HepG2 (cell line): ENCODE results near the gene CYB5B. TPM values are rescaled to one million over a fixed set of nuclear protein-coding genes. Genes with fewer than 3 reads are reported as not detected.
A peak's percentile ranks its signal among the peaks of the same experiment; 100 is the strongest.

Experiments used
- ATAC-seq: fragments of 200-7000 bp; cut with Tn5 transposase; 3 replicates; pipeline ENCODE4 v1.9.1; 2020; ENCODE audit warnings: mild to moderate bottlenecking, moderate library complexity
- BruUV-seq: library from RNA; stranded (reverse); fragments of 400-500 nt; replicated peaks from 2 replicates; lab custom pipeline; 2021; lab: Mats Ljungman, UMichigan
- CTCF ChIA-PET: fragments of 300-600 bp; formaldehyde crosslinking; extraction: SDS; loops from one replicate; lab custom pipeline; 2021; ENCODE audit warnings: low total read pairs, inconsistent platforms, low intra/inter-chr PET ratio; lab: Yijun Ruan, JAX
- POLR2A ChIA-PET: fragments of 350-600 bp; sonication (Branson Sonifier 250); formaldehyde crosslinking; loops from one replicate; lab custom pipeline; 2020; ENCODE audit warnings: antibody characterized with exemption, inconsistent platforms; lab: Yijun Ruan, JAX
- DNase-seq: peaks from one replicate; pipeline ENCODE4 v3.0.0-alpha.2; 2015; ENCODE audit warnings: low spot score
- FAIRE-seq: peaks from 3 replicates; lab custom pipeline; 2011; peaks lifted over from hg19 to GRCh38; lab: Jason Lieb, UNC
- H2AFZ ChIP-seq: one replicate; pipeline ENCODE4 v1.6.1; 2011; ENCODE audit warnings: low read length, inconsistent platforms
- H3K27ac ChIP-seq: fragments of 300-600 bp; 3 replicates; pipeline ENCODE4 v1.8.0; 2011; ENCODE audit warnings: mixed run types, mild to moderate bottlenecking, mixed read lengths, low read length, inconsistent platforms; ENCODE audit not compliant: insufficient read depth; ENCODE audit errors: extremely low read length
- H3K27me3 ChIP-seq, 2 experiments: fragments of 200-600 bp in 1 of 2; 2 replicates in 1 of 2; 3 replicates in 1 of 2; pipeline versions ENCODE4 v1.6.0 to v1.8.0; 2011; ENCODE audit warnings: low read length in 2 of 2, mild to moderate bottlenecking in 2 of 2, moderate library complexity in 2 of 2, inconsistent platforms in 1 of 2; ENCODE audit not compliant: insufficient read depth in 2 of 2, control insufficient read depth in 1 of 2
- H3K36me3 ChIP-seq, 2 experiments: fragments of 200-600 bp in 1 of 2; replicated peaks in 1 of 2; 2 replicates in 1 of 2; 3 replicates in 1 of 2; pipeline versions ENCODE4 v1.5.1 to v1.8.0; 2011; ENCODE audit warnings: low read length in 2 of 2, inconsistent platforms in 1 of 2; ENCODE audit not compliant: insufficient read depth in 2 of 2, control insufficient read depth in 1 of 2
- H3K4me1 ChIP-seq: 2 replicates; pipeline ENCODE4 v1.5.1; 2012; ENCODE audit warnings: low read length, inconsistent platforms; ENCODE audit not compliant: insufficient read depth
- H3K4me2 ChIP-seq: 2 replicates; pipeline ENCODE4 v1.6.0; 2011; ENCODE audit warnings: low read depth, low read length, inconsistent platforms
- H3K4me3 ChIP-seq, 3 experiments: fragments of 200-600 bp in 1 of 3; sonication (generic), shearing (Covaris generic) in 1 of 3; replicated peaks in 1 of 3; 2 replicates each; pipeline ENCODE4 v1.5.1; 2011 to 2016; ENCODE audit warnings: low read length in 3 of 3, inconsistent platforms in 2 of 3, low read depth in 2 of 3, mild to moderate bottlenecking in 2 of 3, control low read depth in 1 of 3, mixed read lengths in 1 of 3; ENCODE audit not compliant: insufficient read depth in 1 of 3
- H3K79me2 ChIP-seq: one replicate; pipeline ENCODE4 v1.6.1; 2011; ENCODE audit warnings: low read length, inconsistent platforms; ENCODE audit not compliant: insufficient read depth
- H3K9ac ChIP-seq: 2 replicates; pipeline ENCODE4 v1.6.0; 2011; ENCODE audit warnings: mild to moderate bottlenecking, low read depth, low read length, inconsistent platforms; ENCODE audit not compliant: insufficient read depth
- H3K9me3 ChIP-seq: 2 replicates; pipeline ENCODE4 v1.5.1; 2012; ENCODE audit warnings: mild to moderate bottlenecking, low read length
- H4K20me1 ChIP-seq: 2 replicates; pipeline ENCODE4 v1.6.0; 2011; ENCODE audit warnings: inconsistent platforms, mild to moderate bottlenecking, low read length, moderate library complexity; ENCODE audit not compliant: insufficient read depth
- AGO2 ChIP-seq: fragments of 200-400 bp; formaldehyde crosslinking; optimal IDR thresholded peaks from 2 replicates; pipeline ENCODE3; 2017; ENCODE audit warnings: mild to moderate bottlenecking, low read depth, low read length, moderate library complexity
- ETV6 ChIP-seq: sonication (generic); formaldehyde crosslinking; conservative IDR thresholded peaks from 2 replicates; pipeline ENCODE4 v1.4.0; 2020; ENCODE audit warnings: missing genetic modification reagents
- GMEB2 ChIP-seq: IDR thresholded peaks from 2 replicates; pipeline ENCODE4 v1.6.1; 2016; ENCODE audit warnings: missing biosample characterization, missing genetic modification reagents, low read depth
- PBX2 ChIP-seq: IDR thresholded peaks from 2 replicates; pipeline ENCODE4 v1.6.1; 2016; ENCODE audit warnings: control low read depth
- POLR2AphosphoS5 ChIP-seq: IDR thresholded peaks from 2 replicates; pipeline ENCODE4 v1.6.1; 2012; ENCODE audit warnings: low read depth, low read length
- RBFOX2 ChIP-seq: fragments of 200-400 bp; formaldehyde crosslinking; IDR thresholded peaks from 2 replicates; pipeline ENCODE4 v1.6.1; 2017; ENCODE audit warnings: low read depth, mild to moderate bottlenecking, low read length
- RXRA ChIP-seq: sonication (generic); formaldehyde crosslinking; IDR thresholded peaks from 2 replicates; pipeline ENCODE4 v1.5.1; 2020; ENCODE audit warnings: missing genetic modification reagents
- WGBS: methylation state at CpG from one replicate; pipeline ENCODE4 v1.1.6; 2017; ENCODE audit warnings: low lambda C conversion rate; 5-methylcytosine and 5-hydroxymethylcytosine counted together
- in situ Hi-C: cut with HindIII; loops from 2 replicates; pipeline ENCODE4 v1.10.0; 2017; ENCODE audit warnings: low pct_unique_long_range_greater_than_20kb; ENCODE audit not compliant: extremely low pct_ligation_motif_present
- intact Hi-C: fragments of 100-400 bp; cut with micrococcal nuclease; formaldehyde crosslinking; loops from one replicate; pipeline ENCODE4 v1.10.0; 2022; ENCODE audit not compliant: unreplicated experiment
- polyA plus RNA-seq, 8 experiments: library from polyadenylated mRNA; depleted of rRNA in 3 of 8; stranded (reverse) in 7 of 8; unstranded in 1 of 8; fragments of >200 nt; fragmentation: Illumina TruSeq in 4 of 8; extraction: Trizol in 4 of 8; gene quantifications; 2 replicates each; pipeline versions ENCODE4 v1.2.1 to v1.2.3, GENCODE V29; 2011 to 2016; ENCODE audit warnings: low read depth in 4 of 8, missing spikeins in 1 of 8, mixed read lengths in 1 of 8; ENCODE audit not compliant: insufficient read depth in 1 of 8
- total RNA-seq, 5 experiments: library from RNA; depleted of rRNA; stranded (reverse); fragments of >200 nt; fragmentation: Illumina TruSeq; extraction: Trizol; gene quantifications; 2 replicates each; pipeline ENCODE4 v1.2.3, GENCODE V29; 2016; ENCODE audit warnings: low read depth in 1 of 5

The CYB5B gene
- total and polyA plus RNA-seq, 2 of the 13 experiments (the other 11 are each of a cell fraction or from before 2014, with no cell fraction given), result 234 to 432 TPM

GRCh38 chr16:69431948-69432468 lies 7.6 kb downstream of the CYB5B start (continued):
- no peak for TF ChIP-seq RXRA (CRISPR knock-in tag)

GRCh38 chr16:69434066-69434465 lies 9.6 kb downstream of the CYB5B start:
- Histone ChIP-seq H3K4me3 (no peak overlapping the region), H3K79me2 (peaks cover 95% of the 10 kb centered on the region), H3K4me2 (no peak overlapping the region), H4K20me1 (peaks cover 8% of the 10 kb centered on the region), H3K9ac (no peak overlapping the region), H3K9me3 (no peaks in the 10 kb centered on the region), H3K27ac (no peak overlapping the region), H3K36me3 (peaks cover 16 to 50% of the 10 kb centered on the region in 2 experiments), H3K4me1 (peaks cover 93% of the 10 kb centered on the region), H3K27me3 (no peaks in the 10 kb centered on the region), H2AFZ (no peak overlapping the region)
- DNase-seq (no peak), ATAC-seq (no peak), FAIRE-seq (no peak)
- TF ChIP-seq ETV6 (CRISPR knock-in tag) (no peak), RBFOX2 (peak; percentile 56; the same call in 1 of the 2 replicates), PBX2 (no peak), AGO2 (no peak), GMEB2 (no peak), POLR2AphosphoS5 (peak; percentile 26; the same call in 1 of the 2 replicates)
- CTCF ChIA-PET, result no interaction called here
- POLR2A ChIA-PET, result no interaction called here
- BruUV-seq, result no TSS peak
- WGBS, result 98% methylated on average over 1 of the region's 1 CpG
- intact Hi-C loops, result no loop called here
- in situ Hi-C loops, result no loop called here
